AG09319 (cell line): ENCODE results near the gene MROH9.

Source experiments
- DNase-seq: peaks from one replicate; pipeline ENCODE4 v3.0.0-alpha.2; 2010; ENCODE audit warnings: low read depth; ENCODE audit errors: extremely low read depth
- CTCF ChIP-seq: IDR thresholded peaks from 2 replicates; pipeline ENCODE4 v1.5.1; 2011; ENCODE audit warnings: low read depth, mild to moderate bottlenecking, inconsistent platforms, low read length, moderate library complexity

MROH9 gene, protein sequence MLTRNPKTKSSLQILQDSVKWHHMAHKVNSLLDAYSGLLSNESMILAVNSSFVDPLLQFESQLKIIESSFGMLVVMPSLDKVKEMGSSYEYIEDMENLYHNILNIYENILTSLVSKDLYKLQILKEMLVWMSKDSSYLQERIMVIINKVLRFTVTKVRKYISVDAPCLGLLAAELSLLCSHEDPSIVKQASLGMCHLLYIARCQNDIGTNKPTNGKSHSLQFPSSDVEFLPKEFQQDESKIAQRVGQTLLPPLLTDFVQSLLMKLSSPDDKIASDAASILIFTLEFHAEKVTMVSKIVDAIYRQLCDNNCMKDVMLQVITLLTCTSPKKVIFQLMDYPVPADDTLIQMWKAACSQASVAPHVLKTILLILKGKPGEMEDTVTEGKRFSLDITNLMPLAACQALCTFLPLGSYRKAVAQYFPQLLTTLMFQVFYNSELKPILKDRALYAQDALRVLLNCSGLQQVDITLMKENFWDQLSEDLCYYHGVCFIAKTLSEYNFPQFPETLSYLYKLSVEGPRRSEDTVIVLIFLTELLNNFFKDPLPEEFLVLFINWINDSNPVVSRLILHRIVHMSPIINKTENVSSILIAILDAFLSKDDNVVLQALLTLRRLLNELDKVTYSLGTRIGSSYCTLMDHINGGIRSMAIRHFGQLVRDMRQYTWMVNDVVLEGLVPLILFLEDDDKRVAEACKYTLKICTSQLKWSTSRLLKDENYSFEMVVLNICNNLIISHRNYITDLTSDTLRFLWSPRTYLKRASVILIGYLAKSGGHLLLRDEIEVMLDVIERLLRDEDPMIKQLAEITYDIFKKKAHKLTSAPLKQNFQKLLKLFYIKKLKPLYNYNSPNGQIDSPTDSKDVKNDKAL

DNA sequence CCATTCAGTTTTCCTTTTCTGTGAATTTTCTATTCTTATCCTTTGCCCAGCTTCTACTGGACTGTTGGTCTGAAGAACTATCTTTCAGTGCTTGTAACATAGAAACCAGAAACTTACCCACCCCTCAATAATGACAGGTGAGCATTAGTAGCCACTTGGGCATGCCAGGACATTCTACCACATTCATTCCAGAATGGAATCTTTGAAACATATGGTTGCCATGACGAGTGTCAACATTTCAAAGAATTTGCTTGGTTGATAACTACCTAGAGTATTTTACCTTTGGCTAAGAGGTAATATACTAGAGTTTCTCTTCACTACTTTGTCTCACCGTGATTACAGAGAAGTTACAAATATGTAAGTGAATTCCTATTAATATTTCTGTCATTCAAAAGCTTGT, at the start of gene MROH9:
MROH9 (plus strand) TSS at position 304 of the 400 bp plus-strand sequence. CDS start 10,023 bp downstream, outside the sequence.
- DNase-seq = no peak
- TF ChIP-seq CTCF = no peak

- DNase-seq = peak; percentile 44
These were observed 49.8 kb upstream of the MROH9 start for GRCh38 chr1:170885551-170885950.

DNA sequence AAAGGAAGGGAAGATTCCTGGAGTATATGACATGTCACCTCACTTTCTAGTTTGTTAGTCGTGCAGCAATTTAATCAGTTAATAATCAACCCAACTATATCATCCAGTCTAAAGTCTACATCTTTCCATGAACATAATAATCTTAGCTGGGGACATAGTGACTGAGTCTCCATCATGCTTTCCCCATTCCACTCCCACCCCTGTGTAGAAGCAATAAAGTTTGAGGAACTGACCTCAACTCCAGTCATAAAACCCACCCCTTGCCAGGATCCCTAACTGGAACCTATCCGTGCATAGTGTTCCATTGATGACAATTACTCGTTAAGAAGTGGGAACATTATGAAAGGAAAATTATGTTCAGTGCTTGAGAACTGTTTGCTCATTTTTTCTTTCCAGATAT, 48.9 kb upstream of the MROH9 start:
- no peak for TF ChIP-seq CTCF

More at GRCh38 chr1:170885551-170885950, 49.8 kb upstream of the MROH9 start:
- TF ChIP-seq CTCF = no peak

GRCh38 chr1:170887726-170888125, 47.6 kb upstream of the MROH9 start:
- DNase-seq = no peak
- no peak for TF ChIP-seq CTCF

More for the DNA sequence above, 48.9 kb upstream of the MROH9 start:
- DNase-seq = no peak

DNA sequence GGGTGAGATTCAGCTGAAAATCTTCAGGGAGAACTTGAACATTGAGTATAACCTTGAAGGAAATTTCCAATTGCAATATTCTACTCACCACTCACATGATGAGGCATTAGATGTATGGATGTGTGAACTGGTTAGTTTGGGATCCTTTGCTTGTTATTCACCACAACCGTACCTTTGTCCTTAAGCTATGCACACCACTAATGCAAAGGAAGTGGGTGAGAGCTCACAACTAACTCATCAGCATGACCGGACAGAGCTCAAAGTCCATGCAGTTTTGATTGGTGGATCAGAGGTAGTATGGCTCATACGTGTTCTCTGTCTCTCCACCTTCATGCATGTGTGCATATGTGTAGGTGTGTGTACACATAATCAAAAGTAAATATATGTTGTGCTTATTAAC, 43.5 kb upstream of the MROH9 start:
- no peak for DNase-seq
- TF ChIP-seq CTCF = no peak

- no peak for TF ChIP-seq CTCF
- DNase-seq = peak; percentile 88
These were observed 41.6 kb upstream of the MROH9 start for GRCh38 chr1:170893655-170894297.
